Adrenal gland (tissue), 5 donors: ENCODE measurements around the gene ICOSLG.

Experiments
- CTCF ChIP-seq, 6 experiments: fragments of 450-650 bp in 4 of 6; fragments of 200-600 bp in 2 of 6; sonication (generic) in 1 of 6; IDR thresholded peaks; 1 replicate in 5 of 6; 2 replicates in 1 of 6; pipeline versions ENCODE4 v1.5.1 to v1.8.0; 2016 to 2021; ENCODE audit warnings: antibody characterized with exemption in 6 of 6, mild to moderate bottlenecking in 2 of 6, moderate library complexity in 1 of 6
- POLR2A ChIP-seq, 2 donors: fragments of 450-650 bp; IDR thresholded peaks; one replicate each; pipeline ENCODE4 v1.6.1; 2017; ENCODE audit warnings: antibody characterized with exemption in 2 of 2, mild to moderate bottlenecking in 2 of 2, moderate library complexity in 1 of 2
- donor health status: DM: no; HTN: no; CAD: no.

- TF ChIP-seq CTCF (IDR thresholded peaks at IDR 0.05) = no peak
- TF ChIP-seq POLR2A (IDR thresholded peaks at IDR 0.05) = no peak
Measured at GRCh38 chr21:44282370-44282769, 41.6 kb upstream of the ICOSLG start.
